Osteocyte (in vitro differentiated cells): ENCODE data around the gene TMPRSS11A. TPM values are rescaled to one million over a fixed set of nuclear protein-coding genes. Genes with fewer than 3 reads are reported as not detected.

Experiments used
- DNase-seq: peaks from one replicate; pipeline ENCODE4 v3.0.0; 2021; ENCODE audit warnings: mixed read lengths; ENCODE audit not compliant: unreplicated experiment; ENCODE audit errors: extremely low spot score
- H3K27ac Mint-ChIP-seq: one replicate; pipeline ENCODE4 v1.8.0; 2021; ENCODE audit warnings: mild to moderate bottlenecking, mixed read lengths; ENCODE audit not compliant: unreplicated experiment
- H3K27me3 Mint-ChIP-seq: one replicate; pipeline ENCODE4 v1.8.0; 2021; ENCODE audit warnings: mixed read lengths; ENCODE audit not compliant: unreplicated experiment
- H3K36me3 Mint-ChIP-seq: one replicate; pipeline ENCODE4 v1.8.0; 2021; ENCODE audit warnings: mixed read lengths; ENCODE audit not compliant: unreplicated experiment
- H3K4me1 Mint-ChIP-seq: one replicate; pipeline ENCODE4 v1.8.0; 2021; ENCODE audit warnings: mixed read lengths; ENCODE audit not compliant: unreplicated experiment
- H3K4me3 Mint-ChIP-seq: one replicate; pipeline ENCODE4 v1.8.0; 2021; ENCODE audit warnings: mild to moderate bottlenecking, moderate library complexity, mixed read lengths; ENCODE audit not compliant: unreplicated experiment
- H3K9me3 Mint-ChIP-seq: one replicate; pipeline ENCODE4 v1.8.0; 2021; ENCODE audit warnings: mixed read lengths; ENCODE audit not compliant: unreplicated experiment
- CTCF ChIP-seq: fragments of 200-600 bp; sonication (generic); IDR thresholded peaks from 2 replicates; pipeline ENCODE4 v1.5.0; 2021; ENCODE audit warnings: antibody characterized with exemption, mild to moderate bottlenecking, moderate library complexity
- total RNA-seq: library from RNA; stranded (reverse); gene quantifications from 2 replicates; pipeline ENCODE4 v1.2.1, GENCODE V29; 2021

TMPRSS11A gene
- total RNA-seq, 1 donor from 2014 or later: not detected

DNA sequence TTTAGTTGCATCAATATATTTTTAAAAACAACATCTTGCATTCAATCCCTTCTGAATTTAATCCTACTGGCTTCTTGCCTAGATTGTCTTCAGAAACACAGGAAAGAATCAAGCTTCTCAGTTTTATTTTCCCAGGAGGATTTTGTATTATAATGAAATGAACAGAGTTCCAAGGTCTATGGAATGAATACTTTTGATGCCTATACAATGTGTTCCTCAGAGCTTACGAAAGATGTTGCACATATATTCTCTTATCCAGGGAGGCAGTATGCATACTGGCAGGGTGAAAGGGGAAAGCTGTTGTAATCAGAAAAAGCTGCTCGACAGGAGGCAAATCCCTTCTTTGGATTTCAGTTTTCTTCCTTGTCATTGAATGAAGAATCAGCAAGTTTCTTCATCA is 88.3 kb downstream of the TMPRSS11A start:
- DNase-seq: no peak
- Mint-ChIP-seq H3K4me3 (no peak overlapping the region), H3K9me3 (no peaks in the 10 kb centered on the region), H3K27me3 (peaks cover 24% of the 10 kb centered on the region), H3K27ac (no peak overlapping the region), H3K4me1 (no peaks in the 10 kb centered on the region), H3K36me3 (no peaks in the 10 kb centered on the region)
- no peak for TF ChIP-seq CTCF

DNA sequence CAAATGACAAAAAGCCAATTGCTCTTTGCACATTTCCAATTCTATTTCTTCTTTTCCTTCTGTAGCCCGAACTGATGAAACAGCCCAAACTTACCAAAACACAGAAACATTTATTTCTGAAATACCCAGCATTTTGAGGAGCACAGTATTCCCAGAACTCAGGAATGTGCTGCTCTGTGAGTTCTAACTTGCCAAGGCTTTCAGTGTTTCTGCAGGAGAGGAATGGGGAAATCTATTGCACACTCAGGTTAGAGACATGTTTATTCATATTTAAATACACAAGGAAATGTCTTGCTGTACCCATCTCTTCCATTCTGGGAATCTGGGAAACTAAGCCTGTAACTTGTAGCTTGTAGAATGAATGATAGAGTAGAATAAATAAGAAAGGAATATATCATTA is 90.2 kb downstream of the TMPRSS11A start:
- Mint-ChIP-seq H3K27ac (no peak overlapping the region), H3K9me3 (no peaks in the 10 kb centered on the region), H3K4me1 (no peaks in the 10 kb centered on the region), H3K27me3 (peaks cover 29% of the 10 kb centered on the region), H3K36me3 (no peaks in the 10 kb centered on the region), H3K4me3 (no peak overlapping the region)
- TF ChIP-seq CTCF: no peak
- no peak for DNase-seq

GRCh38 chr4:67871867-67872266 is 91.4 kb downstream of the TMPRSS11A start:
- no peaks in the 10 kb centered on the region for H3K36me3 Mint-ChIP-seq
- no peak overlapping the region for H3K27ac Mint-ChIP-seq
- no peaks in the 10 kb centered on the region for H3K4me1 Mint-ChIP-seq
- peaks cover 5% of the 10 kb centered on the region for H3K9me3 Mint-ChIP-seq
- no peak for DNase-seq
- peaks cover 34% of the 10 kb centered on the region for H3K27me3 Mint-ChIP-seq
- no peak overlapping the region for H3K4me3 Mint-ChIP-seq
- TF ChIP-seq CTCF: peak; percentile 50

GRCh38 chr4:67869580-67870190 is 93.6 kb downstream of the TMPRSS11A start:
- no peak for DNase-seq
- Mint-ChIP-seq H3K27ac (no peak overlapping the region), H3K4me3 (no peak overlapping the region), H3K27me3 (peaks cover 37% of the 10 kb centered on the region), H3K9me3 (peaks cover 7% of the 10 kb centered on the region), H3K4me1 (no peaks in the 10 kb centered on the region), H3K36me3 (no peaks in the 10 kb centered on the region)
- TF ChIP-seq CTCF: no peak

DNA sequence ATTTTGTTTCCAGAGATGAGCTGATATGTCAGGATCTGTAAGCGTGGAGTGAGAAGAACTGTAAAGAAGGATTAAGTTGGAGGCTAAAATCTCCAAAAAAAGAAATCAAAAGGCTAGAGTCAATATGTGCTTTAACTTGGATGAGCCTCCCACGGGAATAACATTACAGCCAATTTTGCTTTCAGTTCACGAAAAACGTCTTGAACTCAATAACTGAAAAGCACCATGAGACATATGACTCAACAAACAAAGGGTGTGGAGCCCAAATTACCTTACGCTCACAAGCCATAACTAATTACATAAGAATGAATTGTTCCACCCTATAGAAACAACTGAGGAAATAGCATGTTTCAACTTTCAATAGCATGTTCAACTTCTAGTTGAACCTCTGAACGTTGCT is 101.8 kb downstream of the TMPRSS11A start:
- Mint-ChIP-seq H3K4me3 (no peak overlapping the region), H3K9me3 (no peaks in the 10 kb centered on the region), H3K36me3 (no peaks in the 10 kb centered on the region), H3K4me1 (no peaks in the 10 kb centered on the region), H3K27ac (no peak overlapping the region), H3K27me3 (peaks cover 32% of the 10 kb centered on the region)
- no peak for DNase-seq
- TF ChIP-seq CTCF: no peak

Other genes starting within 250 kb of the TMPRSS11A start
- gene GNRHR, start 209.1 kb downstream of the TMPRSS11A start, total RNA-seq: not detected in 2 replicates
- not detected in 2 replicates for gene TMPRSS11D, start 79.5 kb downstream of the TMPRSS11A start, total RNA-seq
- gene TMPRSS11F, start 166.4 kb upstream of the TMPRSS11A start, total RNA-seq: not detected in 2 replicates